ENCODE data around the gene ZNF701.

The ZNF701 gene

GRCh38 chr19:52527134-52527955 is 42.7 kb upstream of the ZNF701 start, which contains the start of gene ZNF808 (continued):
- TF ChIP-seq ZNF335 (tag by site-specific recombination; conservative IDR thresholded peaks at IDR 0.05), result peak; percentile 66

GRCh38 chr19:52527956-52528351 is 42.1 kb upstream of the ZNF701 start:
- H3K4me3 ChIP-seq (ENCODE audit: low read depth, low read length), result peak overlapping the region; percentile 78
- POLR2A ChIA-PET, result interaction anchor here (0.5 kb wide), 1 partner anchor 206 kb away, joined by 4 read pairs; no protein-coding TSS in a partner anchor

GRCh38 chr19:52532480-52532879 is 37.6 kb upstream of the ZNF701 start:
- CTCF ChIA-PET, result no interaction called here
- no peak for TF ChIP-seq SETDB1 (IDR thresholded peaks at IDR 0.05; ENCODE audit: insufficient read length, low read length)
- no peak for TF ChIP-seq OVOL3 (tag by site-specific recombination; IDR thresholded peaks at IDR 0.05)
- no peak for TF ChIP-seq ZNF274 (IDR thresholded peaks at IDR 0.05; ENCODE audit: low read length)
- no peak for TF ChIP-seq ZNF274 (tag by site-specific recombination; IDR thresholded peaks at IDR 0.05; ENCODE audit: borderline replicate concordance)
- TF ChIP-seq KLF9 (tag by site-specific recombination; IDR thresholded peaks at IDR 0.05; ENCODE audit: low read depth), result no peak
- TF ChIP-seq ZNF843 (tag by site-specific recombination; IDR thresholded peaks at IDR 0.05), result no peak
- TF ChIP-seq ZNF623 (tag by site-specific recombination; IDR thresholded peaks at IDR 0.05), result no peak
- no peak for TF ChIP-seq ZNF571 (tag by site-specific recombination; IDR thresholded peaks at IDR 0.05)
- TF ChIP-seq OSR2 (tag by site-specific recombination; IDR thresholded peaks at IDR 0.05), result no peak
- Histone ChIP-seq H3K36me3 (ENCODE audit: control insufficient read depth in 2 of 2, insufficient read depth in 1 of 2, low read length in 2 of 2) (peaks cover 0 to 19% of the 10 kb centered on the region in 2 experiments; a peak in 1 of 3 replicates), H3K9me3 (ENCODE audit: control insufficient read depth, insufficient read depth, low read depth, low read length) (no peaks in the 10 kb centered on the region), H3K27ac (ENCODE audit: extremely low read depth, low read depth, low read length) (no peak overlapping the region), H3K4me3 (ENCODE audit: low read depth, low read length) (no peak overlapping the region), H3K4me1 (ENCODE audit: control insufficient read depth, insufficient read depth, low read length) (no peaks in the 10 kb centered on the region)
- POLR2A ChIA-PET, result no interaction called here

More at GRCh38 chr19:52527956-52528351, 42.1 kb upstream of the ZNF701 start:
- TF ChIP-seq HIC1 (tag by site-specific recombination; IDR thresholded peaks at IDR 0.05) (no peak), ZFHX2 (tag by site-specific recombination; conservative IDR thresholded peaks at IDR 0.05) (no peak), ZNF514 (tag by site-specific recombination; IDR thresholded peaks at IDR 0.05) (no peak), BCL11B (tag by site-specific recombination; IDR thresholded peaks at IDR 0.05; ENCODE audit: low read depth) (no peak), ZNF335 (tag by site-specific recombination; conservative IDR thresholded peaks at IDR 0.05) (peak; percentile 4), ZNF146 (tag by site-specific recombination; IDR thresholded peaks at IDR 0.05) (no peak), ZNF513 (tag by site-specific recombination; IDR thresholded peaks at IDR 0.05) (no peak), ZNF394 (tag by site-specific recombination; IDR thresholded peaks at IDR 0.05; ENCODE audit: borderline replicate concordance) (no peak)
- Histone ChIP-seq H3K4me1 (ENCODE audit: control insufficient read depth, insufficient read depth, low read length) (no peaks in the 10 kb centered on the region), H3K36me3 (ENCODE audit: control insufficient read depth in 2 of 2, insufficient read depth in 1 of 2, low read length in 2 of 2) (peaks cover 0 to 3% of the 10 kb centered on the region in 2 experiments; a peak in 1 of 3 replicates), H3K27ac (ENCODE audit: extremely low read depth, low read depth, low read length) (no peak overlapping the region), H3K9me3 (ENCODE audit: control insufficient read depth, insufficient read depth, low read depth, low read length) (no peaks in the 10 kb centered on the region)
- CTCF ChIA-PET, result no interaction called here
